Right kidney (tissue), 9 donors: Measurements from ENCODE around the gene PHOX2B.

ENCODE experiments used
- DNase-seq: peaks from one replicate; pipeline ENCODE4 v3.0.0-alpha.2; 2016
- long read RNA-seq, 8 donors: transcript quantifications; one replicate each; lab custom pipeline, GENCODE V29; 2026

Gene PHOX2B
- long read RNA-seq, donor 1 = 0 reads
- long read RNA-seq, donor 2 = 0 reads
- long read RNA-seq, donor 3, partial matches to known transcripts = 0 of 1 reads
- long read RNA-seq, donor 3, other reads (novel, unspliced or antisense) = 0 of 1 reads
- long read RNA-seq, donor 4 = 0 reads
- long read RNA-seq, donor 5 = 0 reads
- long read RNA-seq, donor 6 = 0 reads
- long read RNA-seq, donor 7 = 0 reads
- long read RNA-seq, donor 8 = 0 reads

DNA sequence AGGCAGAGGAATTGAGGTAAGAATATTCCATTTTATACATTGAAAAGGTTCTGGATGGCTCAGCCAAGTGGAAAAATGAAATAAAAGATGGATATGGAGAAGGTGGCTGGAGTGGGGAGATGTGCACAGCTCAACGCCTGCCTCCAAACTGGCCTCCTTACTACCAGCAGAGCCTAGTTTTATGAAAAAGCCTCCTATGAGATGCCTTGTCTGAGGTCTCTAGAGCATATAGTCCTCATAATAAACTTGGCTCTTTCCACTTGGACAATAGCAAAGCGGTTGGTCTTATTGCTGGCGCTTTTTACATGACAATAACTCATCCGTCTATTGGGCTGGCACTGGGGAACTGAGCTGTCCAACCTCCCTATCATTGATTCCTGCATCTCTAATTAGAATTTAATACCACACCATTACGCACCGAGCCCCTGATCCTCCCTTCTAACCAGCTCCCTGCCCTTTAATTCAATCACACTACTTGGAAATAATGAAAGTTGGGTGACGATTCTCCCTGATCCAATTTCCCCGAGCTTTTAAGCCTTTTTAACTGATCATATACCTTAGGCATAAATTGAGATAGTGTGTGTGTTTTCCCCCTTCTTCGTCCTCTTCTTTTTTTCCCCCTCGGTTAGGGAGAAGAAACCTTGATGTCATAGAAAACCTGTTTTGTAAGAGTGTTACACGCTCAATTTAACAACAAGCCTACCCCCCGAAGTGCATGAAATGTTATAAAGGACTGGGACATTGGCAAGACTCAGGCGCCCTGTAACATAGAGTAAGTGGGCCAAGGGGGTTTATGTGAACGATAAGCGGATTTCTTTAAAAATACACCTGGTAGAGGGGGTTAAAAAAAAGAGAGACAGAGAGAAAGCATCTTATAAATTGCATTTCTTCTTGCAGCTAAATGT lies at the start of gene PHOX2B:
Gene PHOX2B (minus strand): TSS at position 155 of the 905 bp plus-strand sequence. CDS start 115 bp downstream, at position 40.
- DNase-seq = peak; percentile 73

DNA sequence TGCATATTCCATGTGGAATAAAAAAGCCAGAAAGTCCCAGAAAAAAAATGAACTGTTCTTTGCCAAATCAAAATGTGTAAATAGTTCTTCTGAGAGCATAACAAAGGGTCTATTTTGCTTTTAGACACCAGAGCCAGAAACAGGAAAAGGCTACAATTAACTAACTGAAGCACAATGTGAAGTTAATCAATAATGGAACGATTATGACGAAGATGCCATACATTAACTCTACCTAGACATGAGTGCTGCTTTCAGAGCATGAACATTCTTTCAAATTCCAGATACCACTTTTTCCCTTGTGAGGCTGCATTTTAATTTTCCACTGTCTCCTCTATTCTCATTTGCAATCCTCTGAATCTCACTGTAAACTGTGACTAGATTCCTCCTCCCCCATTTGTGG lies 48.7 kb upstream of the PHOX2B start:
- no peak for DNase-seq

DNA sequence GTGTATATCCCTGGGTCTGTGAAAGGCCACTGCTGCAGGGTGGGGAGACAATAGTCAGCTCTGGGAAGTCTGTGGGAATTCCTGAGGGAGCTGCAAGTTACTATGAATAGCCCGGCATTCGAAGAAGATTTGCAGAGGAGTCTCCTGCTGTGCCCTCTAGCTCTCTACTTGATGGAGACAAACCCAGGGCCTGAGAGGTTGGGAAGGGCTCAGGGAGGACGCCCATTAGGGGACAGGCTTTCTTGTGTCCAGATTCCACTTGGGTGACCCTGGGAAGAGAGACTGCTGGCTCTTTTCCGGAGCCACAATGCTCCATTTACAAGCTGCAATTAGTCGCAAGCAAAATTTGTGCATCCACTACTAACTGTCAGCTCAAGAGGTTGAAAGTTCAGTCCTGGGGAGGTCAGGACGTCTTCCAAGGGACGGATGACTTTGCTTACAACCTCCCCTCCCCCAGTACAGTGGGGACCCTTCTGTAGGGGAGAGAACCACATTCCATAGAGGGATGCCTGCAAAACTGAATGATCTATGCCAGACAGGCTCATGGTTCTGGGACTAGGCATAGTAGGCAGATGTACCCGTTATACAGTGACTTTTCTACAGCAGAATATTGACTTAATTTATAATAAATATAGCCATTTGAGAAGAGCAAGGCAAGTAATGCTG lies 48.2 kb upstream of the PHOX2B start:
- no peak for DNase-seq

GRCh38 chr4:41795796-41796385 lies 47.4 kb upstream of the PHOX2B start:
- DNase-seq = no peak

GRCh38 chr4:41792166-41792565 lies 43.6 kb upstream of the PHOX2B start:
- no peak for DNase-seq

DNA sequence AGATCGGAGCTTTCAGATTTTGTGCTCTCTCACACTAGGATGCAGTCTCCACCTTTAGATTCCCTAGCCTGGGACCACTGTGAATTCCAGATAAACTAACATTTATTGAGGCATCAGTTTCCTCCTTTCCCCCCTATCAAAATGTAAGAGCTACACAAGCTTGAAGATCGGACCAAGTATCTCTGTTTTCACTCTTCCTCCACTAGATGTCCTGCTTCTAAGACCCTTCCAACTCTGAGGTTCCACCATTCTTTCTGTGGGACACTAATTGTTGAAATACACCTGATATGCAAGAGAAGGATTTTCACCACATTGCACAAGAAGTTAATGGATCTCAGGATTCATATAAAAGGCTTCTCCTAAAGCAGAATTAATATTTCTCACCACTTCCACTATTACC lies 43.0 kb upstream of the PHOX2B start:
- DNase-seq = no peak

DNA sequence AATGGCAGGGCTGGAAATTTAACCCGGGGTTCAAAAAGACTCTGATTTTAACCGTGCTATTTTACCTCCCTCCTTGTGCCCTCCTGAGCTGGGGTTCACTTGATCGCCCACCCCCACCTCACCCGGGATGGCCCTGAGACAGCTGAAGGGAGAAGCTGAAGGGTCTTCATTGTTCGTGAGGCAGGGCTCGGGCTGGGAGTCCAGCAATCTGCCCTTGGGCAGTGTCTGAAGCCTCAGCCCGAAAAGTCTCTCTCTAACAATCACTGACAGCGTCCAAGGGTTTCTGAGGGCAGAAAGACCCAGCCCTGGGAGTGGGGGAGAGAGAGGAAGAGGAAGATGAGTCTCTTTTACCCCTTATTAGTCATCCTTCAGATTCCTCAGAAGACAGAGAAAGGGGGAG lies 39.4 kb upstream of the PHOX2B start:
- DNase-seq = no peak

DNA sequence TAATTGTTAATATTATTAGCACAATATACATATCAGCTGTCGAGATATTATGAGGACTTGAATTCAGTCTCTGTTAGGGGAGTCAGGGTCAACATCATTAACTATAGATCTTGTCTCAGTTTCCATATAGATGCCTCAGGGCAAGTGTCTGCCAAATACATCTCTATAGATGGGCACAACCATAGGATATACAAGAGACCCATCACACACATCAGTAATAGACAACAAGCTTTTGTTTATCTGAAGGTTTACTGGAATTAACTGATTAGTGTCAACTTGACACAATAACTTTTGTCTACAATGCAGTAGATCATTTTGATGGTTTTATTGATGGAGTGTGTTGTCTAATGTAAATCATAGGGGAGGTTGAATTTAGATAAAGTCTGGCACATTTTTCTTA lies 37.1 kb upstream of the PHOX2B start:
- no peak for DNase-seq

DNA sequence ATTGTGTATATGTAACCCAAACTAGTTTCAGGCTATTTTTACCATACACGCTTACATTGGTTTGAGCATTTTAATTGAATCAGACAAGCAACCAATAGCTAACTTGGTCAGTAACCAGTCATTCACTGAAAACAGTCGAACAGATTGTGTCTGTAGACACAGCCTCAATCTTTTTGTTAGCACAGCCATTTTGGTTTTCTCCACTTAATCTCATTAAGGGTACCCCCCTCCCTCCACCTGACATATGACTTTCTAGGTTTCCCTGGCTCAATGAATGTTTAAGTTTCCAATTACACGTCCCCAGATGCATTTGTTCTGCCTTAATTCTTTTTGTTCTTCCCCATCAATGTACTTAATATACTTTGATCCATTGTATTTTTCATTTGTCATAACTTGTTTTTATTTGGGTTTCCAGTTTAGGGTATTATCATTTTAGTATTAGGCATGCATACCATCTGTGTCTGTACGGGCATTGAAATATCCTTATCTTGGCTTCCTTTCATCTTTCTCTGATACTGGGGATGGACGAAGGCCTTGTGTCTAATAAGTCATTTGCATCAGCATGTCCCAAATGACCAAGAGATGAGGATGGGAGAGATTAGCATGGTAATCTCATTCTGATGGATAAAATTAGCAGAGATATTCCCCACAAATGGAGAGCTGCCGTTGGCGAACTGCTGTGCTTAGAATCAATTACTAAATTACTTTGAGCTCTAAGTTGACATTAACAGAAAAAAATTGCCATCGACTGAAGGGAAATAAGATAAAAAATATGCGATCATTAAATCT lies 35.9 kb upstream of the PHOX2B start:
- no peak for DNase-seq

- DNase-seq = no peak
These were observed 27.9 kb upstream of the PHOX2B start for GRCh38 chr4:41776466-41776865.

GRCh38 chr4:41763729-41764128 lies 15.2 kb upstream of the PHOX2B start:
- DNase-seq = no peak

DNA sequence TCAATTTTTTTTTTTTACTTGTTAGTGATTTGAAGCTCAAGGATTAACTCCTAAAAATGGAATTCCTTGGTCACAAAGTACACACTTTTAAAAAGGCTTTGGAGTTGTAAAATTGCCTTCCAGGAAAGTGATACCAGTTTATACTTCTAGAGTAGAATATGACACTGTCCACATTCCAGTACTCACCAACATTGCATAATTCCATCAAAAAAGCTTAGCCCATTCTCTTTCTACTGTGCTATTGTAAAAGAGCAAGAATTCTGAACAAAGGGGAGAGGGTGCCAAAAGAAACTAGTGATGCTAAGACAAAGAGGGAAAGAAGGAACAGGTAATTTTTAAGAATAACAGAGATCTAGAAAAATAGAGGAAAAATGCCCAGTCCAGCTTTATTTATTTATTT lies 10.4 kb upstream of the PHOX2B start:
- no peak for DNase-seq

DNA sequence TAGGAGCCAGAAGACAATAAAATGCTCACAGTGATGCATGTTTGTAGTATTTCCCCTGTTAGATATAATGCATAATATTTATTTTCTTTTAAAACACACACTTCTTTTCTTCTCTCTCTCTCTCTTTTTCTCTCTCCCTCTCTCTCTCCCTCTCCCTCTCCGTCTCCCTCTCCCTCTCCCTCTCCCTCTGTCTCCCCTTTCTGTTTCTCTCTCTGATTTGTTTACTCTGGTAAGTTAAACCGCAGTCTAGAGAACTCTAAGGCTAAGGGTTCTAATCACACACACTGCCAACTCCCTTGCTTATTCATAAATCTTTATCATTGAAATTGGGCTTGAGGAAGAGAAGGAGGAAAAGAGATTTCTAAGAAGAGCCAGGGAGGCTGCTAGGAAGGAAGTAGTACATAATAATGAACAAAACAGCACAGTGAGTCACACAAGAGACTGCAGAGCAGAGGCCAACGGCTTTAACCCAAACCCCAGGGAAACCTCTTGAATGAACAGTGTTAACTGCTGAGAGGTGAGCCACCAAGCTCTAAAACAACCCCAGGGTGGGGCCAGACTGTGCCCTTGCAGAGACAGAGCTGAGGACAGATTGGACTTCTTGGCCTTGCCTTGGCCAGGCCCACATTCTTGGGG lies 9.1 kb upstream of the PHOX2B start:
- DNase-seq = no peak

DNA sequence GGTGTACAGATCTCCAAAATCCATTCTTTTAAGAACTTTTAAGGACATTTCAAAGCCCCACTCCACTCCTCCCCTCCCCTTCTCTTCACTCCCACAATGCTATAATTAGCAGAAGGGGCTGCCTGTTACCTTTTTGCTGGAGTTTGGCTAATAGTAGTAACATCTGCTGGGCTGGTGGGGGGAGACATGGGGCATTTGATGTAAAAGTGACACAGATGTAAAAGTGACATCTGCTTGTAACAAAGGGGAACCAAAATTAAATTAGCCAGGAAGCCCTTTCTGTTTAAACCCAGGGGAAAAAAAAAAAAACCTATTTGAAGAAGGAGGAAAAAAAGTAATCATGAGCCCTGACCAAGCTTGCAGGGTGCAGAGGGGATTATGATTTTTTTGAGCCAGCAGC lies 5.4 kb upstream of the PHOX2B start:
- no peak for DNase-seq

DNA sequence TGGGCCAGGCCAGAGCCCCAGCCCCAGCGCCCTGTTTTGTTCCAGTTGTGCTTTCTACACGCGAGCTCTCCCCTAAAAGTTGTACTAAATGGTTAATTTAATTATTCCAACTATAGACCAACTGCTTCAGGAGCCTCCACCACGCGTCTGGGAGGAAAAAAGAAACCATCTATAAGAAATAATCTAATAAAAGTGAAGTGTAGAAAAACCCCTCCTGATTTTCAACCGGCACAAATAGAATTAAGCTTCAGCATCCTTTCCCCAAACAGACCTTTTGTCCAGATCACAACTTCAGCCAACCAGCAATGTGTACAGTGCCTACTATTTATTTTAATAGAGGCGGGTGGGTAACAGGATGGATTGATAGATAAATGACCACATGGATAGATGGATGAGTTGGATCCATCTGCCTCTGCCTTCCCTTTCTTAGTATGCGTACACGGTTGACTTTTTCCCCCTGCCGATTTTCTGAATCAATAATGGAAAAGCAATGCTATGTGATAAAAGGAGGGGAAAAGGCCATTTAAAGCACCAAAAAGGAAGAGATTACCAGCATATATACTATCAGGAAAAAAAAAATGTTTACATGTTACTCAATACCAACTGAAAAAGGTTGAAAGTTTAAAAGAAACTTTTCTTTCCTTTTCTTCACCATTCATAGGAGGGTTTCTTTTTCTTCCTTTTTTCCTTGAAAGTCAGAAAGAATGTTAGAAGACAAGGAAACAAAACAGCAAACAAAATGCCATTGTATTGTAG lies 3.7 kb upstream of the PHOX2B start:
- DNase-seq = peak; percentile 10

GRCh38 chr4:41751449-41752061 lies 3.0 kb upstream of the PHOX2B start:
- peak; percentile 31 for DNase-seq

GRCh38 chr4:41750626-41751448 lies 2.3 kb upstream of the PHOX2B start:
- peak; percentile 57 for DNase-seq

DNA sequence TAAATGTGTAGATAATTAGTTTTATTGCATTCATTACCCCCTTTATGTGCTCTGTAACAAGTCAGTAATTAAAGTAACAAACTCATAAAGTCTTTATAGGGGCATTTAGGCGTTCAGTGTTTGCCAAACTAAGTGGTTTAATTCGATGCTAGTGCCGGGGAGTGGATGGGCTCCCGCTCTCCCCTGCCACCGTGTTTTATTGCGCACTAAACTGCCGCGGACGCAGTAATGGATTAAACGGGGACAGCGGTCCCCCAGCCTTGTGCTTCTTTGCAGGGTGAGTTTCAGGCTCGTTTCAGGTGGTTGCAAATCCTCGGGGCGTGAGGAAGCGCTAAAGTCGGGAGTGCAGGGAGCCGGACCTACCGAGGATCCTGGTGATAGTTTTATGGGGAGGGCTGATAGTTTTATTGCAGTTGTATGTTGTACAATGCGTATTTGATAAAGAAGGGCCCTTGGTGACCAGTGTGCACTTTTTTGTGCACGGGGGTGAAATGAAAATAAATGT lies 1.6 kb upstream of the PHOX2B start:
- peak; percentile 43 for DNase-seq

DNA sequence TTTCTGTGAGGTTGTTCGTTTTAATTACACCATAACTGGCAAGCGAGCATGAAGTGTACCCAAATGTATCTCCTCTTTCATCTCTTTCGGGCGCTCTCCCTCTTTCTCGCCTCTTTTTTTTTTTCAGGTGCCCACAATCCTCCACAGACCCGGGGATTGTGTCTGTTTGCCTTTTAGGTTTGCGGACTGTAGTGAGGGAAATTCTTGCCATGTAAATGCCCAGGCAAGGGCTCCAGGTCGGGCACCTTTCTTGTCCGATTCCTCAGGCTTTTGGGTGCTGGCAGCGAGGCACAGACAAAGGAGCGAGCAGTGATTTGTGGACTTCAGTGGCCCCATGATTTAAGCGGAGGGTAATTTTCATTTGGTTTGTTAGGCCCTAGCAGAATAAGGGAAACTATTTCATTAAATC lies 1.1 kb upstream of the PHOX2B start:
- DNase-seq = peak; percentile 66
